HG02610 (cell line): ENCODE data around the gene PSD2.
"Not testable (repeated sequence)": the region's sequence is repeated elsewhere in the genome, so short reads cannot be mapped to it uniquely, and the experiment has no call there.

ENCODE experiments used
- ATAC-seq: cut with Tn5 transposase; IDR thresholded peaks from one replicate; pipeline ENCODE4 v1.9.1; 2021; ENCODE audit warnings: mild to moderate bottlenecking, moderate library complexity; ENCODE audit not compliant: unreplicated experiment

PSD2 gene

DNA sequence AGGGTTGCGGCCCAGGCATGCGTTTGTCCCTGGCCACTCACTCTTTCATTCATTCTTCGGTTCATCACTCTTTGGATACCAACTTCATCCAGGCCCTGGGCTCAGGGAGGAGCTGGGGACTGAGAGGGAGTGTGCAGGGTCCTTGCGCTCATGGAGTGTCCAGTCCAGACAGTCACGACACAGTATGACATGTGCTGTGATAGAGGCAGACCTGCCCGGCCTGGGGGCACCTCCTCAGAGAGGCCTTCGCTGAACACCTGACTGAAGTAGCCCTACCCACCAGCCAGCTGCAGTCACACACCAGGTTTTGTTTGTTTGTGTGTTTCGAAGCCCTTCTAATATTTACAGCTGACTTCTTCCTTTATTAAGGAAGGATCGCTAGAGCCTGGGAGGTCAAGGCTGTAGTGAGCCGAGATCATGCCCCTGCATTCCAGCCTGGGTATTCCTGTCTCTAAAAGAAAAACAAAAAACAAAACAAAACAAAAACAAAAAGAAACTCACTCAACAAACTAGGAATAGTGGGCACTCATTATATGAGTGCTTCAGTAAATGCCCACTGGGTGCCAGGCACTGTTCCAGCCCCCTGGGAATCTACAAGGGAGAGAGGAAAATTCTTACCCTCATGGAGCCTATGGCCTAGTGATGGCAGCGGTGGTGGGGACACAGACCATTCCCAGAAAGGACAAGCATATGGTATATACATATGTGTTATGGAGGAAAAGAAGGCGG is 6.3 kb upstream of the PSD2 start:
- no peak for ATAC-seq

DNA sequence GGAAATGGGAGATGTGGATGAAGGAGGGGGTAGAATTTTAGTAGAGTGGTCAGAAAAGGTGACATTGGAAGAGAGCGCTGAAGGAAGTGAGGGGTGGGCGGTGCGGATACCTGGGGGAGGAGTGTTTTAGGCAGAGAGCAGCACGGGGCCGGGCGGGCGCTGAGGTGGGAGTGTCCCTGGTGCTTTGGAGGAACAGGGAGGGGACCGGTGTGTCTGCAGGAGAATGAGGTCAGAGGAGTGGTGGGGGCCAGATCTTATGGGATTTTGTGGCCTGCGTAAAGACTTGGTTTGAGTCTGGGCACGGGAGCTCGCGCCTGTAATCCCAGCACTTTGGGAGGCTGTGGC is 5.8 kb upstream of the PSD2 start:
- ATAC-seq, result no peak

DNA sequence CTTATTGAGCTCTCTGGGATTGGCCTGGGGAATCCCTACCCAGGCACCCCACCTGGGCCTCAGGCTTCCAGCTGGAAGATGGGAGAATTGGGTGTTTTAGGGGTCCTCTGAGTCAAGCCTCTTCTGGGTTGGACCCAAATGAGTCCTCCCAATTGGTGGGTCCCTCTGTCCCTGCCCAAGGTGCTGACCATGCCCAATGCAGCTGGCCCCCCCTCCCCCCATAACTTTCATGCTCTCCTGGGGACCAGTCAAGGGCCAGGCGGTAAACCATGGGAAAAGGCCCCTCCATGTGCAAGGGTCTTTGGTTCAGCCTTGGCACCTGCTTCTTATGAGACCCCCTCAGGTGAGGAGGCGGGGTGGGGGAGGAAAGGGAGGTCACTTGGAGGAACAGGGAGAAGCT is 3.4 kb upstream of the PSD2 start:
- no peak for ATAC-seq

DNA sequence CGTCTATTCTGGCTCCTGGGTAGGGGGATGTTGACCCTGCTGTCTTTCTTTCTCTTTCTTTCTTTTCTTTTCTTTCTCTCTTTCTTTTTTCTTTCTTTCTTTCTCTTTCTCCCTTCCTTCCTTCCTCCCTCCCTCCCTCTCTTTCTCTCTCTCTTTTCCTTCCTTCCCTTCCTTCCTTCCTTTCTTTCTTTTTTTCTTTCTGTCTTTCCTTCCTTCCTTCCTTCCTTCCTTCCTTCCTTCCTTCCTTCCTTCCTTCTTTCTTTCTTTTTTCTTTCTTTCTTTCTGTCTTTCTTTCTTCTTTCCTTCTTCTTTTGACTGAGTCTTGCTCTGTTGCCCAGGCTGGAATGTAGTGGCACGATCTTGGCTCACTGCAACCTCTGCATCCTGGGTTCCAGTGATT is 3.0 kb upstream of the PSD2 start:
- ATAC-seq, result not testable (repeated sequence)

DNA sequence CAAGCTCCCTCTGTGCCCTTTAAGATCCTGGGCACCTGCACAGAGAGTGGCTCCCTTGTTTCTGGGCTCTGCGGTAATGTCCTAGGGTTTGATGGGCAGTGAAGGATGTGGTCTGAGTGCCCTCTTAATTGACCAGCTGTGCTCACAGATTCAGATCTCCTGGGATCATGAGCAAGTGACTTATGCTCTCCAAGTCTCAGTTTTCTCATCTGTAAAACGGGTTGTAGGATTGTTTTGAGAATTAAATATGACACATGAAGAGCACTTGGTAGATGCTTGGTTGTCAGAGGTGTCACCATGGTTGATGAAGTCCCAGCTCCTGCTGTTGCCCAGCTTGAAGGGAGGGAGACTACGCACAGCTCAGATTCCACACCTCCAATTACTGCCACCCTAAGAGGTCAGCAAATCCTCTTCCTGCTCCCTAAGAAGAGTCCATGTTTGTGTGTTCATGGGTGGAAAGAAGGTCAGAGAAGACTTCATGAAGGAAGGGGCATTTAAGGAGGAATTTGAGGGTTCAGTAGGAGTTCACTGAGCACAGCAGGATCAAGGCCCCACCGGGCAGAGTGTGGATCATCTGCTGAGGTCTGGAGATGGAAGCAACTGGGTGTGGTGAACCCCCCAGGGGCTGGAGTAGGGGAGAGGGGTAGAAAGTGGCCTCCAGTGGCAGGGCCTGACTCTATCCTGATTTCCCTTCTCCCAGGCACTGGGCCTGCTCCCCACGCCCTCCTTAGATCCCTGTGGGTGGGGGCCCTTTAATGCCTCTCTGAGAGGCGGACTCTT is 1.4 kb upstream of the PSD2 start:
- ATAC-seq, result no peak

DNA sequence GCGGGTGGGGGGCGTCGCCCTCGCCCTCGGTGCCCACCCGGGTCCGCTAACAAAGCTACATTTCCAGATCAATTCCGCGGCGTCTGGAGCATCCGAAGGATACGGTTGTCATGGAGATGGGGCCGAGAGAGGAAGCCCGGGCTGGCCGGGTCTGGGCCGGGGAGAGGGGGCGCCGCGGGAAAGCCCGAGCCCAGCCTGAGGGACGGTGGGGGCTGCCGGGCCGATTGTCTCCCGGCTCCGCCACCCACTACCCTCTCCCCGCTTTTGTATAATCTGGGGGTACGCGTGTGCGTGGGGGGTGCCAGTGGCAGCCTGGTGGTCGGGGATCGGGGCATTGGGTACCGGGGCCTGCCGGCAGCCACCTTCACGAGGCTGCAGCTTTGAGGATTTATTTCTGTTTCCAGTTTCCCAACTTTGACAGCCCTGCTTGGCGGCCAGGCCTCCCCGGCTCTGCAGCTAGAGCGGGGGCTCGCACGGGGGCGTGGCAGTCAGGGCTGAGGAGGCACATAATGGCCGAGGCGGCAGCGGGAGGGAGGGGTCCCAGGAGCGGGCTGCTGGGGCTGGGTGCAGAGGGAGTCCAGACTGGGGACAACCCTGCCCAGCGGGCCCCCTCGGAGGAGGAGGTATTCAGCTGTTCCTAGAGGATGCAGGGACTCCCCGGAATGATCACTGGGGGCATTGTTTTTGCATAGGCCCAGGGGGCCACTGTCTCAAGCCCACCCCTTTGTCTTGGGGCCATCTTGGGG is 626 bp downstream of the PSD2 start:
- no peak for ATAC-seq

DNA sequence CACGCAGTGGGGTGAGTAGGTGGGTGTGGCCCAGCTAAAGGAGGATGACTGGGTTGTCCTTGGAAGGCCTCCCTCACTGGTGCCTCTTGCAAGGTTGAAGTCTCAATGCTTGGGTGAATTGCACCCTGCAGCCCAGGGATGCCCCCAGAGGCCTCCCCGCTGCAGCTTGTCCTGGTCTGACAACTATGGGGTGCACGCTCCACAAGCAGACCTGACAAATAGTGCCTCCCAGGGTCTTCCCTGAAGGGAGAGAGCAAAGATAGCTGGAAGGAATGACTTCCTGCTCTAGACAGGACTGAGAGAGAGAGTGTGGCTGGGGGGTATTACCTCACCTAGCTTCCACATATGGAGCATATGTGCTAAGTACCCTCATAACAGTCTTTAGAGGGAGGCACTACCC is 1.7 kb downstream of the PSD2 start:
- no peak for ATAC-seq

DNA sequence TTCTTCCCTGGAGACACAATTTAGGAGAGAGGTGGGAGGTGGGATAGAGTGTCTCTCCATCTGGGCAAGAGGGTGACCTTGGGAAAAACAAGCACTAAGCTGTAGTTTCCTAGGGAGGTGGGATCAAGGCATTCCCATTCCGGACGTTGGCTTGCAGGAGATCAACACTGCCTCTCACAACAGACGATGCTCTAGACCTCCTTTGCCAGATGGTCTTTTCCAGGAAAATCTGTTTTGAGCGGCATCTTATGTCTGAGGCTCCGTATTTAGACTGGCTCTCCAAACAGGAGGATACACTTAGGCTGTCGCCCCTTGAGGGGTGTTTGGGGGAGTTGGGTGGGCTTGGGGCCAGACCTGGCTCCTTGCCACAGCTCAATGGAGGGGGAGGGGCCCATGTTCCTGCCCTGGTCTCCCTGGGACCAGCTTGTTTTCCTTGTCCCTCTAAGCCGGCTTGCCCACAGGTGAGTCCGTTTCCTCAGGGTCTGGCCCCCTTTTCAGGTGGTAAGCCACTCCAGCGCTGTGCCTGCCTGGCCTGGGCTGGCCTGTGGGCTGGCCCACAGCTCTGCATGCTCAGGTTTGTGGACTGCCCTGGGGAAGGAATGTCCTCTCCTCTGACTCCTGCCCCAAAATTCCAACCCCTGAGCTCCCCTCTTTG is 2.4 kb downstream of the PSD2 start:
- ATAC-seq, result no peak

DNA sequence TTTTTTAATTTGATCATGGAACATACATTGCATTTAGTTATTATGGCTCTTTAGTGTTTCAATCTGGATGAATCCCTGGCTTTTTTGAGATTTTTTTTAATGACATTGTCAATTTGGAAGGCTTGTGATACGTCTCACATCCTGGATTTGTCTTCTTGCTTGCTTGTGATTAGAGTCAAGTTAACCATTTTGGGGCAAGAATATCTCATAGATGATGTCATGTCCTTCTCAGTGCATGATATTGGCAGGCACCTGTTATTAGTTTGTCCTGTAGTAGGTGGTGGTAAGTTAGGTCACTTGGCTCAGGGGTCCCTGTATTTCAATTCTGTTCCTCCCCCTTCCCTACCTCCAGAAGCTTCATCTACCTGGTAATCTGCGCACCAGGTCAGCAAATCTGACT is 3.3 kb downstream of the PSD2 start:
- no peak for ATAC-seq

DNA sequence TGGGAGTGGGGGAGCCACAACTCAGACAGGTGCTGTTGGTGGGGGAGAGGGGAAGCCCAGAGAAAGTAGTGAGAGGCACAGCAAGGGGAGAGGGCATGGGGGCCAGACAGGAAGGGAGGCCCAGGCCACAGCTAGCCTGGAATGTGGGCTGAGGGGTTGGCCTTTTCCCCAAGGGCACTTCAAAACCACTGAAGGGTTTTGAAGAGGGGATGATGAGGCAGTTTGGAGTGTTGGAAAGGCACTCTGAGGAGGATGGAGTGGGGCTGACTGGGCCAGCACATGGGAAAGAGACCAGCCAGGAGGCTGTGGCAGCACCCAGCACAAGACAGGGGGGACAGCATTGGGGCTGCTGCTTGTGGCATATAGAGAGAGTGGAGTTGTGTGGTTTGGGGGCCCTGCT is 3.8 kb downstream of the PSD2 start:
- ATAC-seq, result no peak

DNA sequence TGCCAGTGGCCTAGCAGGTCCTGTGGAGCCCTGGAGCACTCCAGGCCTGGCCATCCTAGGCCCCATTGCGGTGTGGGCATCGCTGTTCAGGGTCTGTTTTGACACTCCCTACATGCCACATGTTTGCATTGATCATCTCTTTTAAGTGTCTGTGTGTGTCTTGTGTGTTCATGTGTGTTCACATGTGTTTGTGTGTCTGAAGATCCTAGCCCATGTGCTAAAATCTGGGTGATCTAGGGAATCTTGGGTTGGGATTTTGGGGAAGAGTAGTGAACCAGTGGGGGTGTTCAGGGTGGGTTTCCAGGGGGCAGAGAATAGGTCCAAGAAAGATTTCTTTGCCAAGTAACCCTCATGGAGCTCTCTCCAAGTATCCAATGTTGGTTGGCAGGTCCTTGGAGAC is 8.4 kb downstream of the PSD2 start:
- no peak for ATAC-seq

DNA sequence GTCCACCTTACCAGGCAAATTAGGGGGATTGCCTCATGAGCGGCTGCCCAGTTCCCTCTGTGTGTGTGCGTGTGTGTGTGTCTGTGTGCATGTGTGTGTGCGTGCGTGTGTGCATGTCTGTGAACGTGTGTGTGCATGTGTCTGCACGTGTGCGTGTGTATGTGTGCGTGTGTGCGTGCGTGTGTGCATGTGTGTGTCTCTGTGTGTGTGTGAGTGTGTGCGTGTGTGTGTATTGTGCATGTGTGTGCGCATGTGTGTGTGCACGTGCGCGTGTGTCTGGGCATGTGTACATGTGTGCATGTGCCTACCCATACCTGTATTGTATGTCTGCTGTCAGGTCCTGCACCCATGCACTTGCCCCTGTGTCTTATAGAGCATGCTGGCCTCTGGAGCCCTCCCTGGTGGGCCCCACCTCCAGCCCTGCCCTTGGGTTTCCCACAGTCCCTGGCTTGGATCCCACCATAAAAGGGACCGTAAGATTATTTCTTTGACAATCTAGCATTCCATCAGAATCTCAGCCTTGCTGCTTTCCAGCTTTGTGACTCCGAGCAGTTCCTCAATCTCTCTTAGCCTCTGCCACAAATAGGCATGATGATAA is 9.3 kb downstream of the PSD2 start:
- no peak for ATAC-seq

DNA sequence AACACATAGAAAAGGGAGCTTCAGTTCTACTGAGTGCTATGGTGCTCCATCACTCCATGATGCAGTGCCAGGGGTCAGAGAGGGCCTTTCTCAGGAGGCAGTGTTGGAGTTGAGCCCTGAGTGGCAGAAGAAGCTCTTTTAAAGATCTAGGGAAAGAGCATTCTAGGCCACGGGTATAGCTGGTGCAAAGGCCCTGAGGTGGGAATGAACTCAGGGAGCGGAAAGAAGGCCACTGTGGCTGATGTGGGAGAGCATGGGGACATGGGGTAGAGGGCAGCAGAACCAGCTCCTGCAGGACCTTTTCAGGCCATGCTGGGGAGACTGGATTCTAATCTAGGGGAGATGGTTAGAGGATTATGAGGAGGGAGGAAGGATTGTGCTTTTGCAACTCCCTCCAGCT is 9.9 kb downstream of the PSD2 start:
- ATAC-seq, result no peak

DNA sequence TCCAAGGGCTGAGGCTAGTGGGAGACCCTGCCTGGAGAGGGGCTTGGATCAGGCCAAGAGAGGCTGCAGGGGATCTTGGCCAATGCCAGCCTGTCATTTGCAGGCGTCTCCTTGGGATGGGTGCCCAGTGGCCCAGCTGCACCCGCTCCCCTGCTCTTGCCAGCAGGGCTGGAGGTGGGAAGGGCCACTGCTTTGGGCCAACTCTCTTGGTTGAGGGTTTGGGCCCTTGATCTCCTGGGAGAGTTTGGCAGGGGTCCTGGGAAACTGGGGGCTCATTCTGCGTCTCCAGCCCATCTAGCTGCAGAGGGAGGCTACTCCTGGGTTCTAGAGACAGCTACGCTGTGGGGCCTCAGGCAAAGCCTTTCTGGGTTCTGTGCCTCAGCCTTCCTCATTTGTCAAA is 10.5 kb downstream of the PSD2 start:
- ATAC-seq, result no peak

DNA sequence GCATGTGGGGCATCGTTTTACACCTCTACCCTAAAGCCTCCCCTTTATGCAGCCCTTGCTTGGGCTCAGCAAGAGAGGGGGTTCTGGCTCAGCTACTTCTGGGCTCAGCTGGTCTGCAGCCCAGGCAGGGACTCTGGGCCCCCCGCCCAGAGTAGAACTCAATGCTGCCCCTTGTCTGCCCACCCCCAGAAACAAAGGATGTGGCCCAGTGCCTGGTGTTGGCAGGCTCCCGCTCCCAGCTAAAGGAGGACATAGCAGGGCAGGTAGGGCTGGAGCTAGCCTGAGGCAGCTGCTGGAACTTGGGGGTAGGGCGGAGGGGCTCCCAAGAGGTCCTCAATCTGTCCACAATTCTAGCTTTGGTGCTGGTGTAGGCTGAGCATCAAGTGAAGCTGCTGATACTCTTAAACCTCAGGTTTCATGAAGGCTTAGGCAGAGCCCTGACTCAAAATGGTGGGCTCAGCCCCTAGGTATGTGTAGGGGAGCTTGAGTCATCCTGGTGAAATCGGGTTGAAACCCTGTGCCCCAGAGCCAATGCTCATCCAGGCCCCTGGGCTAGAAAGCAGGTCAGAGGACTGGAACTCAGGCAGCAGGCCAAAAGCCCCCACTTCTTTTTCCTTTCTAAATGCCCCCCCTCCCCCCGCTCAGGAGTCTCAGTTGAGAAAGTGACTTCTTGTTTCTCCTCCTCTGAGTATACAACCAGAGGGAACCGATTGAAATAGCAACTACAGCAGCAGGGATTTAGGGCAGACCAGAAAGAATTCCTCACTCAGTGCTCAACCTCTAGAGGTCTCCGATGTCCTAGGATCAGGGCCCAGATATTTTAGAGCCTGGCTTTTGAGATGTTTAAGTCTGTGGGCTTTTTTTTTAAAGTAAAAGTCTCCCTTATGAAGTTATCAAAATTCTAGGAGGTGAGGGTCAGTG is 11.4 kb downstream of the PSD2 start:
- ATAC-seq, result no peak

DNA sequence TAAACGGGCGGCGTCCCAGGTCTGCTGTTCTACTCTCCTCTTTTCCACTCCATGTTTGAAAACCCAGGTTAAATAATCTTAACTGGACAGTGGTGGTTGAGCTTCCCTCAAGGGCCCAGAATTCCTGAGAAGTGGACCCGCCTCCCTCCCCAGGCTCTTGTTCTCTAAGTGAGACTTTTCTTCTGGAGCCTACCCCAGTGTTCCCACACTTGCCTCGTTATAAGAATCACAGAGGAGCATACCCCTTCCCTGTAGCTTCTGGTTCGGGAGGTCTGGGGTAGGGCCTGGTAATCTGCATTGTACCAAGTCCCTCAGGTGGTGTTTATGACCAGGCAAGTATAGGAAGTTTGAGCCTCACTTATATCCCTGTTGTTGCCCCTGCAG is 12.0 kb downstream of the PSD2 start:
- no peak for ATAC-seq

DNA sequence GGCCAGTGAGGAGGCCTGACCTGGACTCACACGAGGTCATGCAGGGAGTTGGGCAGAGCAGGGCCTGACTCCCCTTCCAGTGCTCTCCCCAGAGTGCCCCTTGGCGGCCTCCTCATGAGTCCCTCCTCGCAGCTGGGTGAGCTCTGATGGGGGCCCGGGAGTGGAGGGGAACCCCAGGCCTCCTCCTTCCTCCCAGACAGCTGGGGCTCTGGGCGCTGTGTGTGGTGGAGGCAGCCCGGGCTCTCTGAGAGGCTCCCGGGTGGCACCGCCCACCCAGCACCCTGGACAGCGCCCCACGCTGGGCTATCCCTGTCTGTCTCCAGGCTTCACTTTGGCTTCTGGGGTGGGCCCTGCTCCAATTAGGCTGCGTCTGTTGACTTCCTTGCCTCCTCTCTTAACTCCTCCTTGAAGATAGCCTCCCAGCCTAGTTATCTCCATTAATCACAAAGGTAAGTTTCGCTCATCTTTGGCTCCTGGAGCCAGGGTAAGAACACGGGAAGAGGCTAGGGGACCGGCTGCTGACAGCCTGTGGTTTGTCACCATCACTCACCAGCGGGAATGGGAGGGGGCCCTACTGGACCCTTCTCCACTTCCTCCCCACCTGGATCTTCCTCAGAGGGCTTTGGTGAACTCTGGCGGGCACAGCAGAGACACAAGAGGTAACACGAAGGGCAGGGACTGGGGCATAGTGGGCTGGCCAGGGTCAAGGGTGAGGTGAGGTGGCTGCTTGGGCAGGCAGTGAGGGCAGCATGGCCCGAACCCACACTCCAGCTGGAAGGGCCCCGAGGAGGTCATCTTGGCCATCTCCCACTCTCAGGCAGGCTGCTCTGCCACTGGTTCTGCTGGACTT is 13.1 kb downstream of the PSD2 start:
- ATAC-seq, result no peak

DNA sequence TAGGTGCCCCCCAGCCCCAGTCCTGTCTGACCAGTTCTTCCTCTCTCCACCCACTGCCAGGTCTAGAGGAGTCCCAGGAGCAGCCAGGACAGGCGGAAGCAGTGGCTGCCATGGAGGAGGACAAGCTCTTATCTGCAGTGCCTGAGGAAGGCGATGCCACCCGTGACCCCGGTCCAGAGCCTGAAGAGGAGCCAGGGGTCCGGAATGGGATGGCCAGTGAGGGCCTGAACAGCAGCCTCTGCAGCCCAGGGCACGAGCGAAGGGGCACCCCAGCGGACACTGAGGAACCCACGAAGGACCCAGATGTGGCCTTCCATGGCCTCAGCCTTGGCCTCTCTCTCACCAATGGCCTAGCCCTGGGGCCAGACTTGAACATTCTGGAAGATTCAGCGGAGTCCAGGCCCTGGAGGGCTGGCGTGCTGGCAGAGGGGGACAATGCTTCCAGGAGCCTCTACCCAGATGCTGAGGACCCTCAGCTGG is 13.8 kb downstream of the PSD2 start:
- ATAC-seq, result no peak
